ENCODE data around the gene SIMC1.
"Not testable (repeated sequence)": the region's sequence is repeated elsewhere in the genome, so short reads cannot be mapped to it uniquely, and the experiment has no call there.

Gene SIMC1

GRCh38 chr5:176216393-176216916 is 21.8 kb upstream of the SIMC1 start:
- DNase-seq (ENCODE audit: low read depth) = not testable (repeated sequence)

- DNase-seq (ENCODE audit: low read depth) = not testable (repeated sequence)
Observed at GRCh38 chr5:176217188-176217729, 21.0 kb upstream of the SIMC1 start.

- not testable (repeated sequence) for DNase-seq (ENCODE audit: low read depth)
Observed at GRCh38 chr5:176217764-176218163, 20.5 kb upstream of the SIMC1 start.

GRCh38 chr5:176222006-176222405 is 16.2 kb upstream of the SIMC1 start:
- not testable (repeated sequence) for DNase-seq (ENCODE audit: low read depth)

- not testable (repeated sequence) for DNase-seq (ENCODE audit: low read depth)
Observed at GRCh38 chr5:176228358-176228757, 9.9 kb upstream of the SIMC1 start.

GRCh38 chr5:176233253-176233652 is 5.0 kb upstream of the SIMC1 start:
- not testable (repeated sequence) for DNase-seq (ENCODE audit: low read depth)

- not testable (repeated sequence) for DNase-seq (ENCODE audit: low read depth)
Observed at GRCh38 chr5:176235155-176235554, 3.1 kb upstream of the SIMC1 start.

- DNase-seq (ENCODE audit: low read depth) = not testable (repeated sequence)
Observed at GRCh38 chr5:176238645-176239283, 540 bp downstream of the SIMC1 start.

GRCh38 chr5:176239304-176239703 is 1.1 kb downstream of the SIMC1 start:
- DNase-seq (ENCODE audit: low read depth) = not testable (repeated sequence)

- not testable (repeated sequence) for DNase-seq (ENCODE audit: low read depth)
Observed at GRCh38 chr5:176244318-176244717, 6.1 kb downstream of the SIMC1 start.

- not testable (repeated sequence) for DNase-seq (ENCODE audit: low read depth)
Observed at GRCh38 chr5:176245074-176245473, 6.8 kb downstream of the SIMC1 start.

GRCh38 chr5:176245489-176245888 is 7.3 kb downstream of the SIMC1 start:
- not testable (repeated sequence) for DNase-seq (ENCODE audit: low read depth)

GRCh38 chr5:176250691-176251090 is 12.5 kb downstream of the SIMC1 start:
- not testable (repeated sequence) for DNase-seq (ENCODE audit: low read depth)

- not testable (repeated sequence) for DNase-seq (ENCODE audit: low read depth)
Observed at GRCh38 chr5:176252171-176252570, 13.9 kb downstream of the SIMC1 start.

- DNase-seq (ENCODE audit: low read depth) = not testable (repeated sequence)
Observed at GRCh38 chr5:176253370-176254065, 15.3 kb downstream of the SIMC1 start.

- DNase-seq (ENCODE audit: low read depth) = not testable (repeated sequence)
Observed at GRCh38 chr5:176254066-176254393, 15.8 kb downstream of the SIMC1 start.

- DNase-seq (ENCODE audit: low read depth) = not testable (repeated sequence)
Observed at GRCh38 chr5:176257871-176258505, 19.8 kb downstream of the SIMC1 start.

GRCh38 chr5:176260682-176261081 is 22.5 kb downstream of the SIMC1 start:
- DNase-seq (ENCODE audit: low read depth) = not testable (repeated sequence)

GRCh38 chr5:176266448-176266847 is 28.2 kb downstream of the SIMC1 start:
- not testable (repeated sequence) for DNase-seq (ENCODE audit: low read depth)

GRCh38 chr5:176289018-176289417 is 50.8 kb downstream of the SIMC1 start:
- not testable (repeated sequence) for DNase-seq (ENCODE audit: low read depth)

- not testable (repeated sequence) for DNase-seq (ENCODE audit: low read depth)
Observed at GRCh38 chr5:176290057-176290840, 52.0 kb downstream of the SIMC1 start.

GRCh38 chr5:176305356-176305755 is 67.1 kb downstream of the SIMC1 start:
- not testable (repeated sequence) for DNase-seq (ENCODE audit: low read depth)

All from CMK (cell line).